ENCODE measurements around the gene RASGEF1C. TPM values are rescaled to one million over a fixed set of nuclear protein-coding genes. Genes with fewer than 3 reads are reported as not detected.

Gene RASGEF1C
- total and polyA plus RNA-seq, 7 donors: 0.35 to 4.2 (median 1.1) TPM; not detected in 2

DNA sequence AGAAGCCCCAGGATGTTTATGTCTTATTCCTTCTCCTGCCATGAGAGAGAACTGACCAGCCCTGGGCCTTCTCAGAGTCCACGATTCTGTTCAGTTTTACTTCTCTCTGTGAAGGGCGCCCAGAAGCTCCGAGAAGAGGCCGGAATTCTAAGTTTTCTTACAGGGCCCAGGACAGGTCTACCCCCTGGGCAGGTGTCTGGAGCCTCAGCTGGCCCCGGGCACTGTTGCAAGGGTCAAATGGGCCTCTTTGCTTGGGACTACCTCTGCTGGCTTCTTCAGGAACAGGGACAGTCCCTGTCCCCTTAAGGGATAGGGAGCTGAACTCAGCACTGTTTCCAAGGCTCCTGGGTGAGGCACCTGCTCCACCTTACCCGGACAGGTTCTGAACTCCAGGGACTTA is 55.0 kb downstream of the RASGEF1C start:
- Histone ChIP-seq H3K4me1 (no peaks in the 10 kb centered on the region), H3K27ac (no peak overlapping the region), H3K9me3 (no peaks in the 10 kb centered on the region), H3K4me3 (no peak overlapping the region), H3K27me3 (no peaks in the 10 kb centered on the region), H3K36me3 (no peaks in the 10 kb centered on the region)
- WGBS, 2 donors: 57 to 70% methylated on average over 6 of the region's 6 CpGs
- intact Hi-C loops (cut with DNase I): no loop called here
- DNase-seq: peak; percentile 30
- TF ChIP-seq POLR2A (IDR thresholded peaks at IDR 0.05): no peak

DNA sequence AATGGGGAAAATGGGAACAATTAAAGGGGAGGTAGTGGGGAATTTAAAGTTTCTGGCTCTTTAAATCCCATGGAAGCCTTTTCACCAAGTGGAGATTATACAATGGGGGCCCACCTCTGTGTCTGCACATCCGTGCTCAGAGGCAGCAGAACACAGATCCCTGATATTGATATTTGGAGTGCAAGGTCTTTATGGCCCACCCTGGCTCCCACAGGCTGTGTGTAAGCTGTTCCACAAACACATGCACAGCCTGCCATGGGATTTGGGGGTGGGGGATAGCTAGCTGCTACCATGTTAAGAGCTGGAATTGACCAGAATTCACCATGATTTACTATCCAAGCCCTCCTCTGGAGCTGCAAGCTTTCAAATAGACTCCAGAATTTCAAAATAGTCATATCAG is 55.9 kb downstream of the RASGEF1C start:
- TF ChIP-seq, protein P1, sequence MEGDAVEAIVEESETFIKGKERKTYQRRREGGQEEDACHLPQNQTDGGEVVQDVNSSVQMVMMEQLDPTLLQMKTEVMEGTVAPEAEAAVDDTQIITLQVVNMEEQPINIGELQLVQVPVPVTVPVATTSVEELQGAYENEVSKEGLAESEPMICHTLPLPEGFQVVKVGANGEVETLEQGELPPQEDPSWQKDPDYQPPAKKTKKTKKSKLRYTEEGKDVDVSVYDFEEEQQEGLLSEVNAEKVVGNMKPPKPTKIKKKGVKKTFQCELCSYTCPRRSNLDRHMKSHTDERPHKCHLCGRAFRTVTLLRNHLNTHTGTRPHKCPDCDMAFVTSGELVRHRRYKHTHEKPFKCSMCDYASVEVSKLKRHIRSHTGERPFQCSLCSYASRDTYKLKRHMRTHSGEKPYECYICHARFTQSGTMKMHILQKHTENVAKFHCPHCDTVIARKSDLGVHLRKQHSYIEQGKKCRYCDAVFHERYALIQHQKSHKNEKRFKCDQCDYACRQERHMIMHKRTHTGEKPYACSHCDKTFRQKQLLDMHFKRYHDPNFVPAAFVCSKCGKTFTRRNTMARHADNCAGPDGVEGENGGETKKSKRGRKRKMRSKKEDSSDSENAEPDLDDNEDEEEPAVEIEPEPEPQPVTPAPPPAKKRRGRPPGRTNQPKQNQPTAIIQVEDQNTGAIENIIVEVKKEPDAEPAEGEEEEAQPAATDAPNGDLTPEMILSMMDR (IDR thresholded peaks at IDR 0.05): no peak
- TF ChIP-seq POLR2A (IDR thresholded peaks at IDR 0.05): no peak
- TF ChIP-seq POLR2AphosphoS5 (IDR thresholded peaks at IDR 0.05): no peak
- TF ChIP-seq EP300 (IDR thresholded peaks at IDR 0.05): no peak
- no peak overlapping the region for H3K27ac ChIP-seq
- H3K36me3 ChIP-seq: no peaks in the 10 kb centered on the region
- H3K4me1 ChIP-seq: no peaks in the 10 kb centered on the region
- H3K9me3 ChIP-seq: no peaks in the 10 kb centered on the region
- 0 to 38% methylated on average over 1 of the region's 1 CpG for WGBS, 2 donors
- no peaks in the 10 kb centered on the region for H3K27me3 ChIP-seq
- intact Hi-C loops (cut with DNase I): no loop called here
- DNase-seq: no peak
- H3K4me3 ChIP-seq: no peak overlapping the region

DNA sequence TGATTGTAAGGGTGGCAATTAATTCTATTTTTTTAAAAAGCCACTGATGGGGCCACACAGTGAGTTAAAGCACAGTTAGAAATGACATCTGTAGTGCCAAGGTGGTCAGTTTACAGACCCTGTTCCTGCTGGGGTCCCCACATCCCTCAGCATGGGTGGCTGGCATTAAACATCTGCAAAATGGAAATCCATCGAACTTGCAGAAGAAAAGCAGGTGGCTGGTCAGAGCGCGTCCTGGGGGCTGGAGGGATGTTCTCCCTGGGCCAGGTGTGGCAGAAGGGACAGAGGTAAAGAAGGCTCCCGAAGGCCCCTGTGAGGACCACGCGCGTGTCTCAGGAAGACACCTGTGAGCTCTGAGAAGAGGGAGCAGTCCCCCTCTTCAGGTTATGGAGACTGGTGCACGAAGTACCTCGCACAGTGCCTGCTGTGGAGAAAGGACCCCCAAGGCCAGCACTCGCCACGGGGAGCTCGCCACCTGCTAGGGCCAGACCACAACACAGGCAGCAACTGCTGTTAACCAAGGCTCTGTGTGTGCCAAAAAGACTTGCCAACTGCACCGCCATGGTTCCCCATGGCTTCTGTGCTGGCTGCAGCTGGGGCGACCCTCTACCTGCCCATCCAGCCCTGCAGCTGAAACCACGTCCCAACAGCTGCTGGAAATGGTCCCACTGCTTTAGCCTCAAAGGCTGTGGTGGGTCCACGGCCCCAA is 65.2 kb downstream of the RASGEF1C start:
- 76 to 78% methylated on average over 16 of the region's 16 CpGs for WGBS, 2 donors

DNA sequence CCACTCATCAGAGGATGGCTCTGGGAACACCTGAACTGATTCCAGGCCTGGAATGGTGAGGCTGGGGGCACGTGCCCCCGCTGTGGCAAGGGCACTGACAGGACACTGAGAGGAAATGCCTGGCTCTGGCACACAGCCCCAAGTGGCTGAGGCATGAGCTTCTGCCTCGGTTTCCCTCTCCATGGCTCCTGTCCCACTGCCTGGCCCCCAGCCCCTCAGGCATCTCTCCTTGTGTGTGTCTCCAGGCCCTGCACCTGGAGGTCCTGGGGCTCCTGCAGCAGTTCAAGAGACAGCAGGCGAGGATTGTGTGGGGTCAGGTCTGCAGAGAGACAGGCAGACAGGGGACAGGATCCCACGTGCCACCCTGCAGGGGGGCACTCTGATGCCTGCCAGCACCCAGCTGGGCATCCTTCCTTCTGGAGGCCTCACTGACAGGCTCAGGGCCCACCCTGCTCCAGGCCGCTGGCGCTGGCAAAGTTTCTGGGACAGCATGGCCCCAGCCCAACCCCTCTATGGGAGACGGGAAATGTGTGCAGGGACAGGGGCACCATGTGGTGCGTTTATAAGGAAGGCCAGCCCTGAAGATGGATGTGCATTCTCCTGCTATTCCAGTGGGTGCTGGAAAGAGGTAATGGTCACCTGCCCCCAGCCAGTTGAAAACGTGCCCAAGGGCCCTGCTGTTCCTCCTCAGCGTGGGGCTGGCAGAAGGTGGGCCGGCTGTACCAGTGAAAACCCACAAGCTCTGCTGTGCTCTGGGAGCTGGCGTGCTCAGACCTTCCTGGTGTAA is 66.0 kb downstream of the RASGEF1C start:
- TF ChIP-seq POLR2AphosphoS5 (IDR thresholded peaks at IDR 0.05) (no peak), POLR2A (IDR thresholded peaks at IDR 0.05) (no peak), EP300 (IDR thresholded peaks at IDR 0.05) (no peak)
- TF ChIP-seq, protein P1 (IDR thresholded peaks at IDR 0.05): no peak
- intact Hi-C loops (cut with DNase I): no loop called here
- H3K27ac ChIP-seq: no peak overlapping the region
- peaks cover 0 to 25% (median 0%) of the 10 kb centered on the region in 3 donors for H3K27me3 ChIP-seq
- DNase-seq: peak; percentile 27
- no peaks in the 10 kb centered on the region for H3K36me3 ChIP-seq
- WGBS, 2 donors: 69 to 84% methylated on average over 13 of the region's 13 CpGs
- peaks cover 0 to 10% (median 2%) of the 10 kb centered on the region in 4 donors for H3K9me3 ChIP-seq
- no peak overlapping the region for H3K4me3 ChIP-seq
- no peaks in the 10 kb centered on the region for H3K4me1 ChIP-seq

More for the DNA sequence above, 65.2 kb downstream of the RASGEF1C start:
- H3K36me3 ChIP-seq: no peaks in the 10 kb centered on the region
- intact Hi-C loops (cut with DNase I): no loop called here
- no peak overlapping the region for H3K27ac ChIP-seq
- no peaks in the 10 kb centered on the region for H3K4me1 ChIP-seq
- peak; percentile 55 for DNase-seq
- peaks cover 0 to 10% (median 2%) of the 10 kb centered on the region in 4 donors for H3K9me3 ChIP-seq
- TF ChIP-seq EP300 (IDR thresholded peaks at IDR 0.05): no peak
- TF ChIP-seq, protein P1 (IDR thresholded peaks at IDR 0.05): no peak
- H3K27me3 ChIP-seq: peaks cover 0 to 25% (median 0%) of the 10 kb centered on the region in 3 donors
- H3K4me3 ChIP-seq: no peak overlapping the region

DNA sequence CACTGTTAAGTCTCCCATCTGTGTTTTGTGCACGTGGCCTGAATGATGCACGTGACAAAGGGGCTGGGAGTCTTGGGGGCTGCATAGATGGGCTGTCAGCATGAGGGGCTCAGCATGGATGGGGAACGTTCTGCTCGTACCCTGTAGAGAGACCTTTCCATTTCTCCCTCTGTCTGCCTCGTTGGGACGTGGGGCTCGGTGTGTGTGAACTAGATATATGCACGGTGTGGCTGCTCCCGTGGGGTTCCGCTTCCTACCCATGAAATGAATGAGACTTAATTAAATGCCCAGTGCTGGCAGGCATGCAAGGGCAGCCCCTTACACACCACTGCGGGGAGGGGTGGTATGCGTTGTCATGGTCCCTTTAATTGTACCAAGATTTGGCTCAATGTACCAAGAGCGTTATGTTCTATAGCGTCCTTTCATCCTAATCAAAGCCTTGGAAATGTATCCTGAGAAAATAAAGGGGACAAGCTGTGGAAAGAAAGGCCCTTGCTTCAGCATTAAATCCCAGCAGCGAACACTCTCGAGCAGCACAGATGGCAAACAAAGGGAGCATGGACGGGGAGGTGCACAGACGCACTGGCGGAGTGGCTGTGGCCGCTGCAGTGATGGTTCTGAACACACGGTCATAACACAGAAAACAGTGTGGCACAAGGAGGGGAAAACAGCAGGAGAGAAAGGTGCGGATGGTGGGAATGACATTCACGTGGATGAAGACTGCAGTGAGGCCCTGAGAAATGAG is 66.8 kb downstream of the RASGEF1C start:
- no peak for DNase-seq
- H3K27me3 ChIP-seq: peaks cover 0 to 31% (median 0%) of the 10 kb centered on the region in 3 donors
- H3K4me1 ChIP-seq: no peaks in the 10 kb centered on the region
- peaks cover 0 to 10% (median 2%) of the 10 kb centered on the region in 4 donors for H3K9me3 ChIP-seq
- H3K4me3 ChIP-seq: no peak overlapping the region
- no peak for TF ChIP-seq POLR2A (IDR thresholded peaks at IDR 0.05)
- TF ChIP-seq, protein P1 (IDR thresholded peaks at IDR 0.05): no peak
- TF ChIP-seq EP300 (IDR thresholded peaks at IDR 0.05): no peak
- intact Hi-C loops (cut with DNase I): no loop called here
- no peak overlapping the region for H3K27ac ChIP-seq
- WGBS, 2 donors: 72 to 82% methylated on average over 23 of the region's 23 CpGs
- no peaks in the 10 kb centered on the region for H3K36me3 ChIP-seq
